HepG2 (cell line): ENCODE measurements around the gene NSMCE1. TPM values are rescaled to one million over a fixed set of nuclear protein-coding genes. Genes with fewer than 3 reads are reported as not detected.

Experiments used
- ATAC-seq: fragments of 200-7000 bp; cut with Tn5 transposase; 3 replicates; pipeline ENCODE4 v1.9.1; 2020; ENCODE audit warnings: mild to moderate bottlenecking, moderate library complexity
- BruUV-seq: library from RNA; stranded (reverse); fragments of 400-500 nt; replicated peaks from 2 replicates; lab custom pipeline; 2021; lab: Mats Ljungman, UMichigan
- CTCF ChIA-PET: fragments of 300-600 bp; formaldehyde crosslinking; extraction: SDS; loops from one replicate; lab custom pipeline; 2021; ENCODE audit warnings: low total read pairs, inconsistent platforms, low intra/inter-chr PET ratio; lab: Yijun Ruan, JAX
- POLR2A ChIA-PET: fragments of 350-600 bp; sonication (Branson Sonifier 250); formaldehyde crosslinking; loops from one replicate; lab custom pipeline; 2020; ENCODE audit warnings: antibody characterized with exemption, inconsistent platforms; lab: Yijun Ruan, JAX
- DNase-seq: peaks from one replicate; pipeline ENCODE4 v3.0.0-alpha.2; 2015; ENCODE audit warnings: low spot score
- FAIRE-seq: peaks from 3 replicates; lab custom pipeline; 2011; peaks lifted over from hg19 to GRCh38; lab: Jason Lieb, UNC
- H2AFZ ChIP-seq: one replicate; pipeline ENCODE4 v1.6.1; 2011; ENCODE audit warnings: low read length, inconsistent platforms
- H3K27ac ChIP-seq: fragments of 300-600 bp; 3 replicates; pipeline ENCODE4 v1.8.0; 2011; ENCODE audit warnings: mixed run types, mild to moderate bottlenecking, mixed read lengths, low read length, inconsistent platforms; ENCODE audit not compliant: insufficient read depth; ENCODE audit errors: extremely low read length
- H3K27me3 ChIP-seq, 2 experiments: fragments of 200-600 bp in 1 of 2; 2 replicates in 1 of 2; 3 replicates in 1 of 2; pipeline versions ENCODE4 v1.6.0 to v1.8.0; 2011; ENCODE audit warnings: low read length in 2 of 2, mild to moderate bottlenecking in 2 of 2, moderate library complexity in 2 of 2, inconsistent platforms in 1 of 2; ENCODE audit not compliant: insufficient read depth in 2 of 2, control insufficient read depth in 1 of 2
- H3K36me3 ChIP-seq, 2 experiments: fragments of 200-600 bp in 1 of 2; replicated peaks in 1 of 2; 2 replicates in 1 of 2; 3 replicates in 1 of 2; pipeline versions ENCODE4 v1.5.1 to v1.8.0; 2011; ENCODE audit warnings: low read length in 2 of 2, inconsistent platforms in 1 of 2; ENCODE audit not compliant: insufficient read depth in 2 of 2, control insufficient read depth in 1 of 2
- H3K4me1 ChIP-seq: 2 replicates; pipeline ENCODE4 v1.5.1; 2012; ENCODE audit warnings: low read length, inconsistent platforms; ENCODE audit not compliant: insufficient read depth
- H3K4me2 ChIP-seq: 2 replicates; pipeline ENCODE4 v1.6.0; 2011; ENCODE audit warnings: low read depth, low read length, inconsistent platforms
- H3K4me3 ChIP-seq, 3 experiments: fragments of 200-600 bp in 1 of 3; sonication (generic), shearing (Covaris generic) in 1 of 3; replicated peaks in 1 of 3; 2 replicates each; pipeline ENCODE4 v1.5.1; 2011 to 2016; ENCODE audit warnings: low read length in 3 of 3, inconsistent platforms in 2 of 3, low read depth in 2 of 3, mild to moderate bottlenecking in 2 of 3, control low read depth in 1 of 3, mixed read lengths in 1 of 3; ENCODE audit not compliant: insufficient read depth in 1 of 3
- H3K79me2 ChIP-seq: one replicate; pipeline ENCODE4 v1.6.1; 2011; ENCODE audit warnings: low read length, inconsistent platforms; ENCODE audit not compliant: insufficient read depth
- H3K9ac ChIP-seq: 2 replicates; pipeline ENCODE4 v1.6.0; 2011; ENCODE audit warnings: mild to moderate bottlenecking, low read depth, low read length, inconsistent platforms; ENCODE audit not compliant: insufficient read depth
- H3K9me3 ChIP-seq: 2 replicates; pipeline ENCODE4 v1.5.1; 2012; ENCODE audit warnings: mild to moderate bottlenecking, low read length
- H4K20me1 ChIP-seq: 2 replicates; pipeline ENCODE4 v1.6.0; 2011; ENCODE audit warnings: inconsistent platforms, mild to moderate bottlenecking, low read length, moderate library complexity; ENCODE audit not compliant: insufficient read depth
- CBX1 ChIP-seq: IDR thresholded peaks from one replicate; pipeline ENCODE4 v1.6.1; 2016; ENCODE audit warnings: antibody characterized with exemption, low read depth
- CENPX ChIP-seq: sonication (generic); formaldehyde crosslinking; IDR thresholded peaks from 2 replicates; pipeline ENCODE4 v1.9.0; 2021; ENCODE audit warnings: mild to moderate bottlenecking, missing genetic modification reagents, moderate library complexity
- FOXK2 ChIP-seq: fragments of 450-650 bp; IDR thresholded peaks from 2 replicates; pipeline ENCODE4 v1.6.1; 2016
- HOXA3 ChIP-seq: sonication (generic); formaldehyde crosslinking; IDR thresholded peaks from 2 replicates; pipeline ENCODE4 v1.5.0; 2020; ENCODE audit warnings: missing genetic modification reagents
- KAT8 ChIP-seq: IDR thresholded peaks from 2 replicates; pipeline ENCODE4 v1.6.1; 2016; ENCODE audit warnings: missing genetic modification reagents, missing compliant biosample characterization
- KDM1A ChIP-seq: IDR thresholded peaks from 2 replicates; pipeline ENCODE4 v1.6.1; 2016; ENCODE audit warnings: missing compliant biosample characterization
- KMT2B ChIP-seq: IDR thresholded peaks from 2 replicates; pipeline ENCODE4 v1.6.1; 2016; ENCODE audit warnings: missing genetic modification reagents, missing compliant biosample characterization
- NONO ChIP-seq, 2 experiments: fragments of 450-650 bp in 1 of 2; sonication (generic) in 1 of 2; formaldehyde crosslinking in 1 of 2; IDR thresholded peaks in 1 of 2; conservative IDR thresholded peaks in 1 of 2; 2 replicates each; pipeline versions ENCODE4 v1.6.1 to v1.8.0; 2017 to 2022; ENCODE audit warnings: mild to moderate bottlenecking in 1 of 2, missing genetic modification reagents in 1 of 2, moderate library complexity in 1 of 2
- PAXIP1 ChIP-seq: sonication (generic); formaldehyde crosslinking; conservative IDR thresholded peaks from 2 replicates; pipeline ENCODE4 v1.4.0; 2020; ENCODE audit warnings: mild to moderate bottlenecking, missing genetic modification reagents, moderate library complexity
- SOX5 ChIP-seq: IDR thresholded peaks from 2 replicates; pipeline ENCODE4 v1.6.1; 2016; ENCODE audit warnings: borderline replicate concordance
- TCF7 ChIP-seq: sonication (generic); IDR thresholded peaks from 2 replicates; pipeline ENCODE4 v1.6.1; 2016; ENCODE audit warnings: antibody characterized with exemption, low read depth
- YY1 ChIP-seq: IDR thresholded peaks from 2 replicates; pipeline ENCODE4 v1.6.1; 2011; ENCODE audit warnings: low read length, low read depth, moderate library complexity, mild to moderate bottlenecking; ENCODE audit not compliant: insufficient read depth, insufficient replicate concordance
- ZNF331 ChIP-seq: sonication (generic); formaldehyde crosslinking; IDR thresholded peaks from 2 replicates; pipeline ENCODE4 v1.4.0; 2020; ENCODE audit warnings: missing genetic modification reagents
- ZNF430 ChIP-seq: sonication (generic); formaldehyde crosslinking; IDR thresholded peaks from 2 replicates; pipeline ENCODE4 v1.9.0; 2021; ENCODE audit warnings: mild to moderate bottlenecking, missing genetic modification reagents
- ZNF546 ChIP-seq: sonication (generic); formaldehyde crosslinking; conservative IDR thresholded peaks from 2 replicates; pipeline ENCODE4 v1.8.1; 2023; ENCODE audit warnings: mild to moderate bottlenecking, missing genetic modification reagents
- ZNF672 ChIP-seq: sonication (generic); formaldehyde crosslinking; IDR thresholded peaks from 2 replicates; pipeline ENCODE4 v1.8.1; 2022; ENCODE audit warnings: missing genetic modification reagents
- WGBS: methylation state at CpG from one replicate; pipeline ENCODE4 v1.1.6; 2017; ENCODE audit warnings: low lambda C conversion rate; 5-methylcytosine and 5-hydroxymethylcytosine counted together
- in situ Hi-C: cut with HindIII; loops from 2 replicates; pipeline ENCODE4 v1.10.0; 2017; ENCODE audit warnings: low pct_unique_long_range_greater_than_20kb; ENCODE audit not compliant: extremely low pct_ligation_motif_present
- intact Hi-C: fragments of 100-400 bp; cut with micrococcal nuclease; formaldehyde crosslinking; loops from one replicate; pipeline ENCODE4 v1.10.0; 2022; ENCODE audit not compliant: unreplicated experiment
- polyA plus RNA-seq, 8 experiments: library from polyadenylated mRNA; depleted of rRNA in 3 of 8; stranded (reverse) in 7 of 8; unstranded in 1 of 8; fragments of >200 nt; fragmentation: Illumina TruSeq in 4 of 8; extraction: Trizol in 4 of 8; gene quantifications; 2 replicates each; pipeline versions ENCODE4 v1.2.1 to v1.2.3, GENCODE V29; 2011 to 2016; ENCODE audit warnings: low read depth in 4 of 8, missing spikeins in 1 of 8, mixed read lengths in 1 of 8; ENCODE audit not compliant: insufficient read depth in 1 of 8
- total RNA-seq, 5 experiments: library from RNA; depleted of rRNA; stranded (reverse); fragments of >200 nt; fragmentation: Illumina TruSeq; extraction: Trizol; gene quantifications; 2 replicates each; pipeline ENCODE4 v1.2.3, GENCODE V29; 2016; ENCODE audit warnings: low read depth in 1 of 5

NSMCE1 gene
- total and polyA plus RNA-seq, 2 of the 13 experiments (the other 11 are each of a cell fraction or from before 2014, with no cell fraction given) = 42.7 to 52.9 TPM

- Histone ChIP-seq H3K4me3 (peak overlapping the region; percentile 83 to 96 (median 94)), H3K4me2 (peak overlapping the region; percentile 80), H4K20me1 (no peaks in the 10 kb centered on the region), H3K9me3 (no peaks in the 10 kb centered on the region), H2AFZ (no peak overlapping the region), H3K79me2 (peaks cover 39% of the 10 kb centered on the region), H3K4me1 (peaks cover 80% of the 10 kb centered on the region), H3K9ac (peak overlapping the region; percentile 83), H3K27ac (peak overlapping the region; percentile 79), H3K36me3 (no peaks in the 10 kb centered on the region), H3K27me3 (no peaks in the 10 kb centered on the region; a peak in 1 of 5 replicates)
- intact Hi-C loops (loop anchor here (2.0 kb wide), 1 partner anchor 65 kb away; no protein-coding TSS in a partner anchor), in situ Hi-C loops (loop anchor here (5.0 kb wide), 1 partner anchor 43 kb away; the partner anchor contains the start of gene IL4R)
- ChIA-PET CTCF (no interaction called here), POLR2A (interaction anchor here (1.0 to 3.5 kb wide), 10 partner anchors 9 to 66 kb away, joined by 3 to 17 read pairs (median 8); partner anchors contain the start of gene KDM8)
- 17% methylated on average over 9 of the region's 9 CpGs for WGBS
- FAIRE-seq (peak; percentile 46), DNase-seq (peak; percentile 70), ATAC-seq (no peak)
- no TSS peak for BruUV-seq
- peak; percentile 20 for TF ChIP-seq YY1
- TF ChIP-seq HOXA3 = peak; percentile 22; the same call in 1 of the 2 replicates
- TF ChIP-seq KDM1A (CRISPR knock-in tag) = no peak
- 0 out of 2 replicates have a peak, but pooled peaks have one; percentile 47 for TF ChIP-seq ZNF430 (CRISPR knock-in tag)
- TF ChIP-seq CENPX (CRISPR knock-in tag) = no peak
- peak; percentile 67; the same call in 1 of the 2 replicates for TF ChIP-seq ZNF331 (CRISPR knock-in tag)
- no peak for TF ChIP-seq NONO (IDR thresholded peaks at IDR 0.05)
- TF ChIP-seq NONO (CRISPR knock-in tag; conservative IDR thresholded peaks at IDR 0.05) = no peak
- peak; percentile 40; the same call in 1 of the 2 replicates for TF ChIP-seq SOX5 (CRISPR knock-in tag)
- TF ChIP-seq FOXK2 = peak; percentile 83
- TF ChIP-seq KMT2B (CRISPR knock-in tag) = 0 out of 2 replicates have a peak, but pooled peaks have one; percentile 25
- peak; percentile 52 for TF ChIP-seq KAT8 (CRISPR knock-in tag)
- TF ChIP-seq PAXIP1 (CRISPR knock-in tag) = peak; percentile 84
- no peak for TF ChIP-seq TCF7
- TF ChIP-seq ZNF546 (CRISPR knock-in tag) = no peak
- no peak for TF ChIP-seq ZNF672
- TF ChIP-seq CBX1 = no peak
Observed at GRCh38 chr16:27269300-27270150, 953 bp upstream of the NSMCE1 start.
